Measurements from ENCODE around the gene KLRC3. TPM values are rescaled to one million over a fixed set of nuclear protein-coding genes. Genes with fewer than 3 reads are reported as not detected.
"Not testable (repeated sequence)": the region's sequence is repeated elsewhere in the genome, so short reads cannot be mapped to it uniquely, and the experiment has no call there.

KLRC3 gene
- total RNA-seq, result not detected in 2 replicates

GRCh38 chr12:10420334-10420733, at the start of gene KLRC3:
Gene KLRC3 (minus strand): TSS chr12:10420595. CDS start chr12:10420550, 45 bp downstream.
- not testable (repeated sequence) for DNase-seq (ENCODE audit: extremely low read depth, low read depth, low spot score)

- DNase-seq (ENCODE audit: extremely low read depth, low read depth, low spot score), result no peak
These were observed 49.3 kb upstream of the KLRC3 start for GRCh38 chr12:10469701-10470100.

- no peak for DNase-seq (ENCODE audit: extremely low read depth, low read depth, low spot score)
These were observed 45.9 kb upstream of the KLRC3 start for GRCh38 chr12:10466311-10466710.

GRCh38 chr12:10457760-10458159, 37.4 kb upstream of the KLRC3 start:
- no peak for DNase-seq (ENCODE audit: extremely low read depth, low read depth, low spot score)

GRCh38 chr12:10456856-10457255, 36.5 kb upstream of the KLRC3 start:
- no peak for DNase-seq (ENCODE audit: extremely low read depth, low read depth, low spot score)

- DNase-seq (ENCODE audit: extremely low read depth, low read depth, low spot score), result no peak
These were observed 35.4 kb upstream of the KLRC3 start for GRCh38 chr12:10455766-10456165.

- no peak for DNase-seq (ENCODE audit: extremely low read depth, low read depth, low spot score)
These were observed 34.1 kb upstream of the KLRC3 start for GRCh38 chr12:10454531-10454930.

GRCh38 chr12:10453156-10453555, 32.8 kb upstream of the KLRC3 start, which contains the start of gene KLRC1:
Gene KLRC1 (minus strand): TSS chr12:10453377. CDS start chr12:10451156, 2,221 bp downstream.
- DNase-seq (ENCODE audit: extremely low read depth, low read depth, low spot score), result no peak

GRCh38 chr12:10448236-10448635, 27.8 kb upstream of the KLRC3 start:
- no peak for DNase-seq (ENCODE audit: extremely low read depth, low read depth, low spot score)

- DNase-seq (ENCODE audit: extremely low read depth, low read depth, low spot score), result not testable (repeated sequence)
These were observed 25.7 kb upstream of the KLRC3 start for GRCh38 chr12:10446052-10446451.

GRCh38 chr12:10441144-10441543, 20.7 kb upstream of the KLRC3 start:
- not testable (repeated sequence) for DNase-seq (ENCODE audit: extremely low read depth, low read depth, low spot score)

- DNase-seq (ENCODE audit: extremely low read depth, low read depth, low spot score), result not testable (repeated sequence)
These were observed 19.3 kb upstream of the KLRC3 start for GRCh38 chr12:10439608-10440274.

- not testable (repeated sequence) for DNase-seq (ENCODE audit: extremely low read depth, low read depth, low spot score)
These were observed 17.2 kb upstream of the KLRC3 start for GRCh38 chr12:10437601-10438000.

- peak; percentile 27 for DNase-seq (ENCODE audit: extremely low read depth, low read depth, low spot score)
These were observed 15.4 kb upstream of the KLRC3 start, which contains the start of gene KLRC2 for GRCh38 chr12:10435816-10436215. Gene KLRC2 (minus strand): TSS chr12:10436010. CDS start chr12:10435986, 24 bp downstream.

GRCh38 chr12:10430623-10431022, 10.2 kb upstream of the KLRC3 start:
- DNase-seq (ENCODE audit: extremely low read depth, low read depth, low spot score), result not testable (repeated sequence)

GRCh38 chr12:10425938-10426337, 5.5 kb upstream of the KLRC3 start:
- not testable (repeated sequence) for DNase-seq (ENCODE audit: extremely low read depth, low read depth, low spot score)

- not testable (repeated sequence) for DNase-seq (ENCODE audit: extremely low read depth, low read depth, low spot score)
These were observed 4.0 kb upstream of the KLRC3 start for GRCh38 chr12:10424260-10424899.

GRCh38 chr12:10422159-10422558, 1.8 kb upstream of the KLRC3 start:
- DNase-seq (ENCODE audit: extremely low read depth, low read depth, low spot score), result not testable (repeated sequence)

- DNase-seq (ENCODE audit: extremely low read depth, low read depth, low spot score), result no peak
These were observed 11.0 kb downstream of the KLRC3 start, which contains the start of gene KLRC4 for GRCh38 chr12:10409392-10409791. Gene KLRC4 (minus strand): TSS chr12:10409757. CDS start chr12:10409575, 182 bp downstream.

GRCh38 chr12:10408842-10409241, 11.6 kb downstream of the KLRC3 start:
- no peak for DNase-seq (ENCODE audit: extremely low read depth, low read depth, low spot score)

- no peak for DNase-seq (ENCODE audit: extremely low read depth, low read depth, low spot score)
These were observed 13.7 kb downstream of the KLRC3 start for GRCh38 chr12:10406725-10407124.

- DNase-seq (ENCODE audit: extremely low read depth, low read depth, low spot score), result no peak
These were observed 15.1 kb downstream of the KLRC3 start for GRCh38 chr12:10405294-10405693.

Data from glomerular endothelial cell (primary cell).